HG02798 (cell line): Measurements from ENCODE around the gene RP2.

Experiments used
- ATAC-seq: cut with Tn5 transposase; IDR thresholded peaks from one replicate; pipeline ENCODE4 v1.9.1; 2021; ENCODE audit warnings: mild to moderate bottlenecking; ENCODE audit not compliant: unreplicated experiment, poor library complexity

RP2 gene

DNA sequence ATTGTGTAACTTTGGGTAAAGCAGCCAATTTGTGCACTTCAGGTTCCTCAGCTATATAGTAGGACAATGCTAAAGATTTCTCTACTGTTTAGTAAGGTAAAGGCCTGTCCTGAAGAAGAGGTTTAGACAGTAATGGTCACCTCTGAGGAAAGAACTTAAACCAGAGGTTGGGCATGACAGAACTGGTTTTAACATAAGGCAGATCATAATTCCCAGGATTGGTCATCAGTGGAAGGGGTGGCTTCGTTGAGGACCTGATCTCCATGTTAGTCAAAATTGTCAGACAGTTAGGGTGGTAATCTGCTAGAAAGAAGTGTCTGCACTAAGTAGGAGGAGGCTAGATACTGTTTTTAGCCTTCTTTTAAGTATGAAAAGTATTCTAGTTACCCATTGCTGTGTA, 4.1 kb downstream of the RP2 start:
- ATAC-seq, result no peak

DNA sequence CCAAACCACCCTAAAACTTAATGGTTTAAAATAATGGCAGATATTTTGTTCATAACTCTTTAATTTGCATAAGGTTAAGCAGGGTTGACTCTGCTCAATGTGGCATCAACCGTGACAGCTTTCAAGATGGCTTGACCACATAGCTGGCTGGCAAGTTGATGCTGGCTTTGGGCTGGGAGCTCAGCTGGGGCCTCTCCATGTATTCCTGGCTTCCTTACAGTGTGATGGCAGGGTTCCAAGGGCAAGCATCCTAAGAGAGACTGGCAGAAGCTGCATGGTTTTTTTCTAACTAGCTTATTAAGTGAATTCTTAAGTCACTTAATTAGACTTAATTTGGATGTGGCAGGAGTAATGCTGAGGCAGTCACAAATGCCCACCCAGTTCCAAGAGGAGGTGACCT, 4.5 kb downstream of the RP2 start:
- ATAC-seq, result no peak

DNA sequence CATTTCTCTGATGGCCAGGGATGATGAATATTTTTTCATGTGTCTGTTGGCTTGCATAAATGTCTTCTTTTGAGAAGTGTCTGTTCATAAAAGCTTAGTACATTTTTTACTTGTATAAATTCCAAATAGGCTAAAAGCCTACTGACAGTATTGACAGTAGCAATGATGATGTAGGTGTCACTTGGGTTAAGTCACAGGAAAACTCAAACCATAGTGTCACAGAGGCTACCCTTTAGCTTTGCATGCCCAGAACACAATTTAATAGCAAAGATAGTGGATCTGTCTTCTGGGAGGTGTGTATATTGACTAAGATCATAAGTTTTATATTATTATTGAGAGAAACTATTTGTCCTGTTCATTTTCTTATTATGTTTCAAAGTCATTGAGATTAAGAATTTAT, 8.1 kb downstream of the RP2 start:
- no peak for ATAC-seq

DNA sequence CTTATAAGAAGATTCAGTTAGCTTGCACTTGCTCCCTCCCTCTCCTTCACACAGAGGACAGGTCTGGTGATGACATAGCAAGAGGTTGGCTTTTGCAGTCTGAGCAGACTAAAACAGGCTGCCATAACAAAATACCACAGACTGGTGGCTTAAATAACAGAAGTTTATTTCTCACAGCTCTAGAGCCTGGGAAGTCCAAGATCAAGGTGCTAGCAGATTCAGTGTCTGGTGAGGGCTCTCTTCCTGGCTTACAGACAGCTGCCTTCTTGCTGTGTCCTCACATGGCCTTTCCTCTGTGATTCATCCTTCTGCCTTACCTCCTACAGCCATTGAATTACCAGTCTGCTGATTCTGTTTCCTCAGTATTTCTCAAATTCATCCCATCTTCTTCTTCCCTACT, 13.1 kb downstream of the RP2 start:
- no peak for ATAC-seq

DNA sequence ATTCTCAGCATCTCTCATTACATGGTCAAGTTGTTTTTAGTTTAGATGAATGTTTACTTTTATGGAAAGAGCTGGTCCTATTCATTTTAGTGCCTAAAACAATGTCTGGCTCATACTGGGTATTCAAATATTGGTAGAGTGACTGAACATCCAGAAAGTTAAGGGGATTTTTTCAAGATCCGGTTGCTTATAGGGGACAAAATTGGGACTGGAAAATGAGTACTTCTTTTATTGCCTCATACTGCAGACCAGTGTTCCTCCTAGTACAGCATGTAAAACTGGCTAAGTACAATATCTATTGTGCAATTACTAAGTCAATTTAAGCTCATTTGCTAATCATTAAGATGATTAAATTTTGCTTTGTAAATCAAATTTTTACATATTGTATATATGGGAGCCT, 13.9 kb downstream of the RP2 start:
- no peak for ATAC-seq

DNA sequence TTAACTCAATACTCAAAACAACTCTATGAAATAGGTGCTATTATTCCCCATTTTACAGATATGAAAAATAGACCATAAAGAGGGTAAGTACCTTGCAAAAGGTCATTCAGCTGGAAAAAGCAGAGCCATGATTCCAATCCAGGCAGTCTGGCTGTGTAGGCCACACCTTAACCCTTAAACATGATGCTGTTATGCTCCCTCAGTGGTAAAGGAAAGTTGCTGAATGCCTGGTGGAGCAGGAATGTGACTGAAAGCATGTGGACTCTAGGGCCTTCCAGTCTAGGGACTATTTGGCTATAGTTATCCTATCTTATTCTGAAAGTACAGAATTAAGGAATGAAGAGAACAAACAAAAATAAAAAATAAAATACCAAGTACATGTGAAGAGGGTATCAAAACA, 19.6 kb downstream of the RP2 start:
- no peak for ATAC-seq

DNA sequence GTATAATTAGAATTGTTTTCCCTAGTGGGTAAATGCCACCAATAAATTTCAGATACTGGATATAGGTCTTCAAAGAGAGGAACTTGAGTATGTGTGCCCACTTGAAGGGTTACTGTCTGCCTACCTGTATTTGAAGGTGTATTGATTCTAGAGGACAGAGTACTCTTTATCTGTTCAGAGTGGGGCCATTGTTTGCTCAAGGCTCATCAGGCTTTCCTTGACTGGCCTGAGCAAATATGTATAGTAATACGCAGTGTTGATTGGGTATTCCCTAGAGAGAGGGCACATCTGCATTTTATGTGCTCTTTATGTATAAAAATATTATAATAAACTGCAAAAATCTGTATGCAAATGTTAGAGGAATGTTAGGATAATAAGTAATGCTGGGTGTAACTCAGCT, 23.7 kb downstream of the RP2 start:
- ATAC-seq, result no peak

DNA sequence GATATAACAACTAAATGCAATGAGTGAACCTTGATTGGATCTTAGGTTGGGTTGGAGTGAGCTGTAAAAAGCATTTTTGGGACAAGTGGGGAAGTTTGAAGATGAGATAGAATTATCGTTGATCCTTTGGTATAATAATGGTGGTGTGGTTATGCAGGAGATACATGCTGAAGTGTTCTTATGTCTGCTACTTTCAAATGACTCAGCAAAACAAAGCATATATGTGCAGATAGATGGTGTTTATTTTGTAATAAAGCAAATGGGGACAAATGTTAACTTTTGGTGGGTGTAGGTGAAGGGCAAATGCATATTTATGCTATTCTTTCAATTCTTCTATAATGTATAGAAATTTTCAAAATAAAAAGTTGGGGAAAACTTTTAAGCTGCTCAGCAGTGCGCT, 26.2 kb downstream of the RP2 start:
- ATAC-seq, result no peak

DNA sequence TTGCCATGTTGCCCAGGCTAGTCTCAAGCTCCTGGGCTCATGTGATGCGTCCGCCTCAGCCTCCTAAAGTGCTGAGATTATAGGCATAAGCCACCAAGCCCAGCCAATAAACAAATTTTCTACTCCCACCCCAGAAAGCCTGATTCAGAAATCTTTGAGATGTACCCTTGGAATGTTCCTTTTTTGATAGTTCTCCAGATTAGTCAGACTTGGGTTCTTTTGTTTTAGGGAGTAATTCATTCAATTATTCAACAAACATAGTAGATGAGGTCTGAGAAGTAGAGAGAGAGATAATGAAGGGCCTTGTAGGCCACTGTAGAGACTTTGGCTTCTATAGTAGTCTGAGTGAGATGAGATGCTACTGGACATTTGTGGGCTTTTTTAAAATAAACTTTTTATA, 27.8 kb downstream of the RP2 start:
- ATAC-seq, result no peak

DNA sequence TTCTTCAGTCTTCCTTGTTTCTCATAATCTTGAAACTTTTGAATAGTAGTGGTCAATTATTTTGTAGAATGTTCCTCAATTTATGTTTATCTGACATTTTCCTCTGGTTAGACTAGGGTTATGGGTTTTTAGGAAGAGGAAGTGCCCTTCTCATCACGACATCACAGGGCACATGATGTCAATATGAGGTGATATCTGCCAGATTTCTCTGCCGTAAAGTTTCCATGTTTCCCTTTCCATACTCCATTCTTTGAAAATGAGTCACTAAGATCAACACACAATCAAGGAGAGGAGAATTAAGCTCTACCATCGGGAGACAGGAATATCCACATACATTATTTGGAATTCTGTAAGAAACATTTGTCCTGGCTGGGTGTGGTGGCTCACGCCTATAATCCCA, 28.4 kb downstream of the RP2 start:
- no peak for ATAC-seq

DNA sequence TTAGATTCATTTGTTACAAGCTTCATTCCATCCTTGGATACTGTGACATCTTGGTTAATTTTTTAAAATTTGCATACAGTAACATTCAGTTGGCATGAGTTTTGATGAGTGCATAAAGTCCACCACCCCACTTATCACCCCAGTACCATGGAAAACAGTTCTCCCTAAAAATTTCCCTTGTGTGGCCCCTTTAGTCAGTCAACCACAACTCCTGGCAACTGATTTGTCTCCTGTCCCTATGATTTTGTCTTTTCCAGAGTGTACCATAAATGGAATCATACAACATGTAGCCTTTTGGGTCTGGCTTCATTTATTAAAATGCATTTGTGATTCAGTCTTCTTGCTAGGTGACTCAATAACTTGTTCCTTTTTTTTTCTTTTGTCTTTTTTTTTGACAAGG, 29.9 kb downstream of the RP2 start:
- no peak for ATAC-seq

DNA sequence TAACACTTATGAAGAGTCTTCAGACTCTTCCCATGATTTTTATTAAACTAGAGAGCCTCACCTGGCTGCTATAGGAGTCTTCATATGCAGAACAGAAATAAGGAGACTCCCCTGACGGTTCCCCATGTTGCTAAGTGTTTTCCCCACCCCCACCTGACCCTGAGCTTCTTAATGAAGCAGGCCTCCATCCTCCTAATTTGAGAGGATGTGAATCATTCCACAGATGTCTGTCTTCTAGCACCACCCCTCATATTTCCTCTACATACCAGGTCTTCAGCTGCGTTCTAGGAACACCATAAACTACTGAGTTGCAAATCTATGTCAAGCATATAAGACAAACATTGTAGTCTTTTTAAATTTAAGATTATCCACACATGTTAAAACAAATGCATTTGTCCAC, 36.9 kb downstream of the RP2 start:
- no peak for ATAC-seq

DNA sequence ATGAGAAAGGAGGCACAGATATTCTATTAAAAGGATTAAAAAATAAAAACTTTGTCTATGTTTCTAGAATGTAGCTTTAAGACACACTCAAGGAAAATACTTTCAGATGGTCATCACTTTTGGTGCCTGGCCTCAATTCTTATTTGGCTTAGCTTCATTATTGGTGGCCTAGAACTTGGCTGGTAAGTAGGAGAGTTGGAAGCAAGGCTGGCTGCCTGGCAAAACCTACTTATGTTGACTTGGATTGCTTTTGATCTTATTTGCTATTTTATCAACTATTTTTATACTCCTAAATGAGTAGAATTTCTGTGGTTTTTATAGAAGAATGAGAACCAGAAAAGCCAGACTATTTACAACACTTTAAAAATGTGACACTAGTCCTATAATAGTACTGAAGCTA, 40.1 kb downstream of the RP2 start:
- no peak for ATAC-seq

DNA sequence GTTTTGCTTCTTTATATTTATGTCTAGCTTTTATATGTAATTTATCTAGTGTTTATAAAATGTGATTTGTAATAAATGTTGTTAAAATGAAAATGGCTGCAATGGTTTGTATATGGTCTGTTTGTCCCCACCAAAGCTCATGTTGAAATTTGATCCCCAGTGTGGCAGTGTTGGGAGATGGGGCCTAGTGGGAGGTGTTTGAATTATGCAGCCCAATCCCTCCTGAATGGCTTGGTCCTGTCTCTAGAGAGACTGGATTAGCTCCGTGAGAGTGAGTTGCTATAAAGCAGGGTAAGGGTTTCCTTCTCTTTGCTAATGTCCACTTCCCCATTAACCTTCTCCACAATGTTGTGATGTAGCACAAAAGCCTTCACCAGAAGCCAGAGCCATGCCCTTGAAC, 45.4 kb downstream of the RP2 start:
- ATAC-seq, result no peak

DNA sequence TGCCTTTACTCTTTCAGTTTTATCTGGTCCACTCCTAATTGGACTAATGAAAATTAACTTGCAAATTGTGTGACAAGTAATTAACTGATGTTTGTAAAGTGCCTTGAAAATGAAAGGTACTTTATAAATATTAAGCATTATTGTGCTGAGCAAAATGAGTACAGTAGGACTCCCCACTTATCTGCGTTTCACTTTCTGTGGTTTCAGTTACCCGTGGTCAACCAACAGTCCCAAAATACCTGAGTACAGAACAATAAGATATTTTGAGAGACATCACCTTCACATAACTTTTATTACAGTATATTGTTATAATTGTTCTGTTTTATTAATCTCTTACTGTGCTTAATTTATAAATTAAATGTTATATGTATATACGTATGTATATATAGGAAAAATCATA, 48.0 kb downstream of the RP2 start:
- ATAC-seq, result no peak

DNA sequence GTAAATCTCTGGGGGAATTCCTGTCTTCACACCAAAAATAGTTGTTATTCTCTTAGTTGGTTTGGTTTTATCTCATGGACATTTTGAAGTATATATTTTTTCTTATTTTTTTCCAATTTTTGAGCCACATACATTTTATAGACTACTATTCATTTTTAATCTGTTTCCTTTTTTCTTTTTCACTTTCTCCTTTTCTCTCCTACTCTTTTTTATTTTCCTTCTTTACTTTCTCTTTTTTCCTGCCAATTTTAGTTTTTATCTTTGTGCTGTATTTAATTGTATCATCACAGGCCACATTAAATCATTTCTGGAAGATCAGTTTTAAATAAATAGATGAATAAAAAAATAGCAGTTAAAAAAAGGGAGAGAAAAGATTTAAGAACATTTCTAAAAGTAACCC, 61.4 kb downstream of the RP2 start:
- no peak for ATAC-seq

DNA sequence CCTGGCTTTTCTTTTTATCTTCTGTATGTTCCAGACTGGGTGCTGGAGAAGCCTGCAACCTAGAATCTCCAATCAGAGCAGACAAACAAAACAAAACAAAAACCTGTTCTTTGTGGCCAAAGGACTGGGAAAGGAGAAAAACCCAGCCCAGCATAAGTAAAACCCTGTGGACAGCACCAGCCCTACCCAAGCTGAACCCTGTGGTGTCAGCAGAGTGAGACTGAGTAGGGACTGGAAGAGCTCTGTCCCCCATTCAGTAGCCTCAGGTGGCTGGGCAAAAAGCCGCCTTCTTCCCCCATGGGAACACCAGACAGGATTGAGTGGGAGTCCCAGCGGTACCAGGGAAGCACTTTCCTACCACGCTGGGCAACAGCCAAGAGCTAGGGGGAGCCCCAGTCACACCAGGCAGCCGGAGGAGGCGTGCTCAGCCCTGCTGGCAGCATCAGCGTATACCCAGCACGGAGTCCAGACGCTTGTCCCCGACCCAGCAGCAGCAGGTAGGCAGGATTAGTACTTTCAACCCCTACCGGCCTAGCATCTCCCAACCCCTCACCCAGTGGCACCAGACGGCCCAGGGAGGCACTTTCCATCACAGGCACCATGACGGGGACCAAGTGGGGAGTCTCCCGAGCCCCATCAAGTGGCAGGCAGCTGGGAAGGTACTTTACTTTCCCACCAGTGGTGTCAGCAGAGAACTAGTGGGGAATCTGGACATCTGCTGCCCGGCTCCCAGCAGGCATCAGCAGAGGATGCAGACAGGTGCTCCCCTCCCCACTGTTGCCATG, 66.8 kb downstream of the RP2 start:
- peak; percentile 93 for ATAC-seq

DNA sequence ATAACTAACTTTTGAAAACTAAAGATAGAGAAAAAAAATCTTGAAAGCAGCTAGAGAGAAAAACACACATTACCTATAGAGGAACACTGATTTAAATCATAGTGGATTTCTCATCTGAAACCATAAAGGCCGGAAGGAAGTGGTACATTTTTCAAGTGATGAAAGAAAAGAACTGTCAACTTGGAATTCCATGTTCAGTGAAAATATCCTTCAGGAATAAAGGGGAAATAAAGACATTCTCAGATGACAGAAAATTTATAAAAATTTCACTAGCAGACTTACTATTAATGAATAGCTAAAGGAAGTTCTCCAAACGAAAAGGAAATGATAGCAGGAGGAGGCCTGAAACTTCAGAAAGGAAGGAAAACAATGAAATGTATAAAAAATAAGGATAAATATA, 67.8 kb downstream of the RP2 start:
- ATAC-seq, result no peak

DNA sequence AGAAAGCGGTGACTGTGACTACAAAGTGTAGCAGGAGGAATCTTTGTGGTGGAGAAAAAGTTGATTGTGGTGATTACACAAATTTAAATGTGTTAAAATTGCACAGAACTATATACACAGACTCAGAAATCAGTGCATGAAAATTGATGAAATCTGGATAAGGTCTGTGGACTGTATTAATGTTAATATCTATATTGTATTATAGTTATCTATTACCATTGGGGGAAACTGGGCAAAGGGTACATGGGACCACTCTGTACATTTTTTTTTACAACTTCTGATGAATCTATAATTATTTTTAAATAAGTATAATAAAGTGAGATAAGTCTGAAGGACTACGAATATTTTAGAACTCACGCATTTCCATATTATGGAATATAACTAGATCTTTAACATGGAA, 73.6 kb downstream of the RP2 start:
- no peak for ATAC-seq

DNA sequence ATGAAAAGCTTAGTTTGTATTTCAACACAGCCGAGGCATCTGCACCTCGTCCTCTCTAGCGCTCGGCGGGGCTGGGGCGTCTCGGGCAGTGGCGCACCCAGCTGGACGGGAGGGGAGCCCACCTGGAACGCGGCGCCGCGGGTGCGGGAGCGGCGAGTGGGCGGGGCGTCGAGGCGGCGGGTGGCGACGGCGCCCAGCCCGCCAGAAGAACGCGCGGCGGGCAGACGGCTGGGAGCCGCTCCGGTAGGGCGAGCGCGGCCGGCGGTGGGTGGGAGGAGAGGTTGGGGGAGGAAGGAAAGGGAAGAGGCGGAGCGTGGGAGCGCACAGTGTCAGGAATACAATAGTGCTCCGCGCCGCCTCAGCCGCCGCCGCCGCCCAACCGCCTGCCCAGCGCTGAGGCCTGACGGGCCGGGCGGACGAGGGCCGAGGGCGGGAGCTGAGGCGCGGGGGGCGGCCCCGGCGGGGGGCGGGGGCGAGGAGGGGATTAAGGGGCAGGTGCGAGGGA, 75.3 kb downstream of the RP2 start, which contains the start of gene JADE3:
TSS of gene JADE3 (plus strand) at position 324 of the 505 bp plus-strand sequence. CDS start 72,474 bp downstream, outside the sequence.
- peak; percentile 52 for ATAC-seq

DNA sequence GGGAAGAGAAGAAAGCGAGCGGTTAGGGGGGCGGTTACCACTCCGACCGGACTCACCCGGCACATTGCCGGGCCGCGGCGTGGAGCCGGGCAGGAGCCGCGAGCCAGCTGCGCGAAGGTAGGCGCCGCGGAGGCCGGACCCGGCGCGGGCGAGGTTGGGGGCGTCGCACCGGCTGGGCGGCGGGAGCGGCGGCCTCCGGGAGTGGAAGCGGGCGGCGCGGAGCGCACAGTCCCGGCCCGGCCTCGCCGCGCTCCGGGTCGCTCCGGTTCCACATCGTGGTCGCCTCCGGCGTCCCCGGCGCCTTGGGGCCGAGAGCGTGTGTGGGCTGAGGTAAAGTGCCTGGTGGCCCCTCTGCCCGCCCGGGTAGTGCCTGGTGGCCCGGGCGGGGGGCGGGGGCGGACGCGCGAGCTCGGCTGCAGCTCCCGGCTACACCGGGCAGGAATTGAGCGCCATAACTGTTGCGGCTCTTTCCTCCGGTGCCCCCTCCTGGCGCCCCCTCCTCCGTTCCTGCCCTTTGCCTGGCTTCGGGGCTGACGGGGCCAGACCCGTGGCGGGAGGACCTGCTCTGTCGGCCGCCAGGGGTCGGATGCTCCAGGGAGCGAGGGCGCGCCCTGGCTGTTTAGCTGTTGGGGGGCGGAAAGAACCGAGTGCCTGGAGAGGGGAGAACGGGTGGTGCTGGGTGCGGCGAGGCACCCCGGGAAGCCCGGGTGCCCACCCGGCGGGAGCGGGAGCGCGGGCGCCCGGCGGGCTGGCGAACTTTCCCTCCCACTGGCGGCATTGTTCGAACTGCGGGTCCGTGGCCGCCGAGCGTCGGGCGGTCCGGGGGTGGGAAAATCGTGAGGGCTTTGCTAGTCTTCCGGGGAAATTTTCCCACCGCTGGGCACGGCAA, 76.0 kb downstream of the RP2 start:
- ATAC-seq, result peak; percentile 57
